ENCODE results near the gene AKTIP.

Gene AKTIP

GRCh38 chr16:53494636-53495035 lies 8.4 kb downstream of the AKTIP start:
- no peak for DNase-seq (ENCODE audit: extremely low read depth, low read depth)
- TF ChIP-seq CTCF (IDR thresholded peaks at IDR 0.05; ENCODE audit: low read depth, low read length, missing control alignments): no peak
- no peak overlapping the region for H3K4me3 ChIP-seq (replicated peaks; ENCODE audit: low read depth, low read length)

DNA sequence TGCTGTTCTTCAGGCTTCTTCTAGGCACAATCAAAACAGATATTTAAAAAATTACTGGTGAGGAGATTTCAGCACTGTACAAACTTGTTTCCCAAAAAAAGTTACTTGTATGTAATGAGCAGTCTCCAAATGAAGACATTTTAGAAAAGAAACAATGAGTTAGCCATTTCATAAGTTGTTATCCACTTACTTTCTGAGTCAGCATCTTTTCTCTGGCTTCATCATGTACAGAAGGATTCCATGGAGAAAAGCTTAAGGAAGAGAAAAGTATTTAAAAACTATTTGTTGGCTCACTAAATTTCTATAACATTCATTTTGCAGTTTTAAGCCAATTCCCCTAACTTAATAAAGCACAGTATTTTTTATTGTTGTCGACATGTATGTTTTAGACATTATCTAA lies 10.5 kb downstream of the AKTIP start:
- TF ChIP-seq CTCF (IDR thresholded peaks at IDR 0.05; ENCODE audit: low read depth, low read length, missing control alignments): no peak
- H3K4me3 ChIP-seq (replicated peaks; ENCODE audit: low read depth, low read length): no peak overlapping the region
- DNase-seq (ENCODE audit: extremely low read depth, low read depth): no peak

DNA sequence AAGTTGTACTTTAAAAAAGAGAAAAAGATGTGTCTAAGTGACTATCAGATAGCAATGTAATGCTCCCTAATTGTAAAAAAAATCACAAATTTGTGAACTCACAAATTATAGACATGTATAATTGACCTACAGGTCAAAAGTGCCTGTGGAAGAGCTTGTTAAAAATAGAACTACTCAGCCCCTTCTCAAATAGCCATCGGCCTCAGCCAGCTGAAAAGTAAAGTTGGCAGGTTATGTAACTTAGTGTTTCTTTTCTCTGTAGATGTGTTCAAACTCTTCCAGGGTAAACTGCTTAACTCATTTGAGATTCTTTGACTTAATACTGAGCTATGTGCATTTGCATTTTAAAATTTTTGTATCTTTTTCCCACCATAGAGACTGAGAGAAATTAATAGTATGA lies 13.3 kb downstream of the AKTIP start:
- no peak for TF ChIP-seq CTCF (IDR thresholded peaks at IDR 0.05; ENCODE audit: low read depth, low read length, missing control alignments)

DNA sequence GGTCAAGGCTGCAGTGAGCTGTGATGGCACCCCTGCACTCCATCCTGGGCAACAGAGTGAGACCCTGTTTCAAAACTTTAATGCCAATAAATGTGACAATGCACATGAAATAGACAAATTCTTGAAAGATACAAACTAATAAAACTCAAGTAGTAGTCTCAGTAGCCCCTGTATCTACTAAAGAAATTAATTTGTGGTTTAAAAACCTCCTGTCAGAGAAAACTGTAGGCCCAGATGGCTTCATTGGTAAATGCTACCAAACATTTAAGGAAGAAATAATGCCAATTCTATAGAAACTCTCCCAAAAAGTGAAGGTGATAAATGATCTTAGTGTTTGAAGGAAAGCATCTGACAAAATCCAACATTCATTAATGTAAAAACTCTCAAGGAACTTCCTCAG lies 16.8 kb downstream of the AKTIP start:
- no peak for DNase-seq (ENCODE audit: extremely low read depth, low read depth)
- no peak overlapping the region for H3K4me3 ChIP-seq (replicated peaks; ENCODE audit: low read depth, low read length)
- no peak for TF ChIP-seq CTCF (IDR thresholded peaks at IDR 0.05; ENCODE audit: low read depth, low read length, missing control alignments)

More for the DNA sequence above, 13.3 kb downstream of the AKTIP start:
- H3K4me3 ChIP-seq (replicated peaks; ENCODE audit: low read depth, low read length): no peak overlapping the region
- DNase-seq (ENCODE audit: extremely low read depth, low read depth): no peak

DNA sequence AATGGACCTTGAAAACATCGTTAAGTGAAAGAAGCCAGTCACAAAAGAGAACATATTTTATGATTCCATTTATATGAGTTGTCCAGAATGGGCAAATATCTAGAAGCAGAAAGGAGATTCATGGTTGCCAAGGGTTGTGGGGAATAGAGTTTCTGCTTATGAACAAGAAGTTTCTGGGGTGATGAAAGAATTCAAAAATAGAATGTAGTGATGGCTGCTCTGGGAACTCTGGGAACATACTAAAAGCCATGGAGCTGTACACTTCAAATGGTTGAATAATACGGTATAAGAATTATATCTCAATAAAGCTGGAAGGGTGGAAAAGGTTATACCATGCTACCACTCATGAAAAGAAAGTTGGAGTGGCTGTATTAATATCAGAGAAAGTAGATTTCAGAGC lies 18.5 kb downstream of the AKTIP start:
- H3K4me3 ChIP-seq (replicated peaks; ENCODE audit: low read depth, low read length): no peak overlapping the region
- TF ChIP-seq CTCF (IDR thresholded peaks at IDR 0.05; ENCODE audit: low read depth, low read length, missing control alignments): no peak
- DNase-seq (ENCODE audit: extremely low read depth, low read depth): no peak

DNA sequence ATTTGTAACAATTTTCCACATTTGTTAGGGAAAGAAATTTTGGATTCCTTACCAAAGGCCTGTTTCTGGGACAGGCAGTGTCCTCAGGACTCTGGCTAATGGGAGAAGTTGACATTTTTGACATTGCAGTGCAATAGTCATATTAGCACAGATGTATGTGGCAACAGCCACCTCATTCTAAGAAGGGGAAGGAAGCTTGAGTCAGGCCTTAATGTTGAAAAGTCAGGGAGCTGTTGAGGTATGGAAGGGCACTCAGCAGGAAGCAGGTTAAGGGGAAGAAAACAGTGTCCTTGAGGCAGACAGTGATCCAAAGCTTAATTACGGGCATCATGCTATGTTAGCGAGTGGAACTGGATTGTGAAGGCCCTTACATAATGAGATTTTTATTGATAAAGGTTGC lies 20.9 kb downstream of the AKTIP start:
- no peak overlapping the region for H3K4me3 ChIP-seq (replicated peaks; ENCODE audit: low read depth, low read length)
- DNase-seq (ENCODE audit: extremely low read depth, low read depth): no peak
- TF ChIP-seq CTCF (IDR thresholded peaks at IDR 0.05; ENCODE audit: low read depth, low read length, missing control alignments): no peak

GRCh38 chr16:53480394-53480793 lies 22.6 kb downstream of the AKTIP start:
- no peak for DNase-seq (ENCODE audit: extremely low read depth, low read depth)
- no peak for TF ChIP-seq CTCF (IDR thresholded peaks at IDR 0.05; ENCODE audit: low read depth, low read length, missing control alignments)

More at GRCh38 chr16:53480394-53480793, 22.6 kb downstream of the AKTIP start:
- H3K4me3 ChIP-seq (replicated peaks; ENCODE audit: low read depth, low read length): no peak overlapping the region
